ENCODE results near the gene HOXA10. TPM values are rescaled to one million over a fixed set of nuclear protein-coding genes. Genes with fewer than 3 reads are reported as not detected.

Gene HOXA10
- total RNA-seq, 3 donors from 2014 or later, result 2.3 to 21.1 (median 5.2) TPM

DNA sequence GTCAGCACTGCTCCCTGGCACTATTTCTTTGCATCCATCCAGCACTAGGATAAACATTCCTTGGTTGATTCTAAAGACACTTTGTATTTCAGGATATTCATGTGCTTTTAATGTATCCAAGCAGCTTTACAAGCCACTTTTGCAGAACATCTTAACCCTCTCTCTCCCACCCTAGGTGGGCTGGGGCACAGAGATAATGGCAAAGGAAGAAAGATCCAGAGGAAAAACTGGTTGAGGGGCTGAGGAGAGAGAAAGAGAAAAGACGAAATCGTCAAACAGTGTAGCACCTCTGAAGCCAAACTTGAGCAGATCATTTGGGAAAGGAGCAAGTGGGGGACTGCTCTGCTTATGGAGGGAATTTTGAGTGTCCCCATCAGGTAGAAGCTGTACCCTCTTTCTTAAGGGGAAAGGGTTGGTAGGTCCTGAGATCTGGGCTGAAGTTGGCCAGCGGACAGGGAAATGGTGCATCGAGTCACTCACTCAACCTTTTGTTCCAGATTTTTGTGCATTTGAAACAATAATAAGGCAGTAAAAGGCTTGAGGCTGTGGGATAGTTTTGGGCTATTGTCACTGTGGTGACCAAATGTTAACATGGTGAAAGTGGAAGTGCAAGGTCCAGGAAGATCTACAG, 30.0 kb upstream of the HOXA10 start:
- H3K27ac ChIP-seq, result no peak overlapping the region
- H3K36me3 ChIP-seq, result no peaks in the 10 kb centered on the region
- no peak for TF ChIP-seq POLR2A (IDR thresholded peaks at IDR 0.05)
- TF ChIP-seq, protein P1, sequence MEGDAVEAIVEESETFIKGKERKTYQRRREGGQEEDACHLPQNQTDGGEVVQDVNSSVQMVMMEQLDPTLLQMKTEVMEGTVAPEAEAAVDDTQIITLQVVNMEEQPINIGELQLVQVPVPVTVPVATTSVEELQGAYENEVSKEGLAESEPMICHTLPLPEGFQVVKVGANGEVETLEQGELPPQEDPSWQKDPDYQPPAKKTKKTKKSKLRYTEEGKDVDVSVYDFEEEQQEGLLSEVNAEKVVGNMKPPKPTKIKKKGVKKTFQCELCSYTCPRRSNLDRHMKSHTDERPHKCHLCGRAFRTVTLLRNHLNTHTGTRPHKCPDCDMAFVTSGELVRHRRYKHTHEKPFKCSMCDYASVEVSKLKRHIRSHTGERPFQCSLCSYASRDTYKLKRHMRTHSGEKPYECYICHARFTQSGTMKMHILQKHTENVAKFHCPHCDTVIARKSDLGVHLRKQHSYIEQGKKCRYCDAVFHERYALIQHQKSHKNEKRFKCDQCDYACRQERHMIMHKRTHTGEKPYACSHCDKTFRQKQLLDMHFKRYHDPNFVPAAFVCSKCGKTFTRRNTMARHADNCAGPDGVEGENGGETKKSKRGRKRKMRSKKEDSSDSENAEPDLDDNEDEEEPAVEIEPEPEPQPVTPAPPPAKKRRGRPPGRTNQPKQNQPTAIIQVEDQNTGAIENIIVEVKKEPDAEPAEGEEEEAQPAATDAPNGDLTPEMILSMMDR (IDR thresholded peaks at IDR 0.05), result no peak
- no peak for TF ChIP-seq POLR2AphosphoS5 (IDR thresholded peaks at IDR 0.05)
- H3K9me3 ChIP-seq, result no peaks in the 10 kb centered on the region
- H3K4me1 ChIP-seq, result peaks cover 8 to 9% of the 10 kb centered on the region in 2 donors
- no peak overlapping the region for H3K4me3 ChIP-seq
- intact Hi-C loops (cut with DNase I; ENCODE audit: low total_unique reads), result no loop called here
- no peak for DNase-seq (ENCODE audit: low spot score in 2 of 2)
- peaks cover 12 to 95% of the 10 kb centered on the region in 2 donors for H3K27me3 ChIP-seq

DNA sequence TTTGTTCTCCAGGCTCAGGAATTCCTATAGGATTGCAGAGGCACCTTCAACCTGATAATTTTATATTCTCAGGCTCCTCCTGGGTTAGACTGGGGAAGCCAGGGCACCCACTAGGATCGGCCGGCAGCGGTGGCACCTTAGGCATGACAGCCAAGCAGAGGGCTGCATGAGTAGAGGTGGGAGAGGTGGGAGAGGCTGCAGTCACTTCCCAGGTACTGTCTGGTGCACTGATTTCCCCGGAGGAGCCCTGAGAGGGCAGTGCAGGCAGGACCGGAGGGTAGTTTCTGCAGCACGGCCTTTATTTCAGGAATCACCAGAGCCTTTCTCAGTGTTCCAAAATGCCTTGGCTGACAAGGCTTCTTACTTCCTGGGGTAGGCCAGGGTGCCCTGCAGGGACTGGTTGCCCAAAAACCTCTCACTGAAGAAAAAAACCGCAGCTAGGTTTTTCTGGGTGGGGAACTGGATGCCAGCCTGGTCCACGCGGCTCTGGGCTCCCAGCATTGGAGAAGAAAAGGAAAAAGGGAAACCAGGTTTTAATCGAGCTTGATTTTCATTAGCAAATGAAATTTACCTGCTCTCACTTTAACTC, 29.3 kb upstream of the HOXA10 start:
- Histone ChIP-seq H3K9me3 (no peaks in the 10 kb centered on the region), H3K4me1 (peaks cover 9 to 11% of the 10 kb centered on the region in 2 donors), H3K27ac (no peak overlapping the region), H3K27me3 (peaks cover 18 to 95% of the 10 kb centered on the region in 2 donors), H3K4me3 (no peak overlapping the region), H3K36me3 (no peaks in the 10 kb centered on the region)
- DNase-seq (ENCODE audit: low spot score in 2 of 2), result no peak
- TF ChIP-seq, protein P1 (IDR thresholded peaks at IDR 0.05), result no peak
- TF ChIP-seq POLR2AphosphoS5 (IDR thresholded peaks at IDR 0.05) (no peak), POLR2A (IDR thresholded peaks at IDR 0.05) (no peak)
- intact Hi-C loops (cut with DNase I; ENCODE audit: low total_unique reads), result no loop called here

DNA sequence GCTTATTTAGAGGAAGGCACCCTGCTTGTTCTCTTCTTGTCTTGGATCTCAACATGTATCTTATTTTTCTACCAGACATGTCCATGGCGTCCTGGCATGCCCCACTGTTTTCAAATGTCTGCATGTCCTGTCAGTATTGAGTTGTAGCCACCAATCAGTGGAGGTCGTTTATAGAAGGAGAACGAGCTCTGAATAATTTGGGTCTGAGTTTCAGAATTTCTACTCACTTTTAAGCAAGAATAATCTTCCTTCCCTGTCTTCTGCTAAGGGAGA, 28.7 kb upstream of the HOXA10 start:
- intact Hi-C loops (cut with DNase I; ENCODE audit: low total_unique reads), result no loop called here
- H3K4me3 ChIP-seq, result no peak overlapping the region

DNA sequence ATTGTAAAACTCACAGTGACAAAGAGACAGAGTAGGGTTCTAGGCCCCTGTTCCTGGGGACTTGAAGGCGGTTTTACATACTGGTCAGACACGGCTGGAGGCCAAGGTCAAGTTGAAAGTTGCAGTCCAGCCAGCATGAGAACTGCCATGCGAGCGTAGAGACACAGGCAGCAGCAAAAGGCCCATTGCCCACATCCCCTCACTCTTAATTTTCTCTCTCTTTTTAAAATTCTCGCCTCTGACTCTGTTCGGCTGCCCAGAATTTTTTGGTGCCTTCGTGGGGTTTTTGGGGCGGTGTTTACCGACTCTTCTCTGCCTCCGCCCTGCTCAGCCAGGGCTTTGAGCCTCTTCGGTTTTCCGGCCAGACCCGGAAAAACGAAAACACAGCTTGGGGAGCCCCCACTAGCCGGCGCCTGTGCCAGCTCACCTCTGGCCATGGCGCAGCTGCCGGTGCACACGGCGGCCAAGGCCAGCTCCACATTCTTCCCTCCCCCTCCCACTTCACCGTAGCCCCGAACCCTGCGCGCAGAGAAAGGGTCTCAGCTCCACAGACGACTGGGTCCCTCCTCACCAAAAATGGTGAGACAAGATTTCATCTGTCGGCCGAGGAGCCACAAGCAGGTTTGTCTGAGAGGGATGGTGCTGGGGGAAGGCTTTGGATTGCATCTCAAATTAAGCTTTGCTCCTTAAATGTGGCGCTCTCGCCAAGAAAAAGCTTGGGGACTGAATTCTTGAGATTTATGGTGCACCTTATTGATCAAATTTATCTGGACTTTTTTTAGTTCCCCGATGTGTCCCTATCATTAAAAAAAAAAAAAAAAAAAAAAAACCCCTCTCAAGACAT, 28.1 kb upstream of the HOXA10 start:
- intact Hi-C loops (cut with DNase I; ENCODE audit: low total_unique reads), result no loop called here
- H3K4me3 ChIP-seq, result no peak overlapping the region
- H3K9me3 ChIP-seq, result no peaks in the 10 kb centered on the region
- peaks cover 9 to 11% of the 10 kb centered on the region in 2 donors for H3K4me1 ChIP-seq
- no peaks in the 10 kb centered on the region for H3K36me3 ChIP-seq
- peak in 1 of 2 donors; percentile 9 for DNase-seq (ENCODE audit: low spot score in 2 of 2)
- peaks cover 24 to 97% of the 10 kb centered on the region in 2 donors for H3K27me3 ChIP-seq
- TF ChIP-seq, protein P1 (IDR thresholded peaks at IDR 0.05), result no peak
- TF ChIP-seq POLR2AphosphoS5 (IDR thresholded peaks at IDR 0.05) (no peak), POLR2A (IDR thresholded peaks at IDR 0.05) (no peak)
- no peak overlapping the region for H3K27ac ChIP-seq

More for the DNA sequence above, 28.7 kb upstream of the HOXA10 start:
- peaks cover 9 to 11% of the 10 kb centered on the region in 2 donors for H3K4me1 ChIP-seq
- TF ChIP-seq, protein P1 (IDR thresholded peaks at IDR 0.05), result no peak
- TF ChIP-seq POLR2A (IDR thresholded peaks at IDR 0.05) (no peak), POLR2AphosphoS5 (IDR thresholded peaks at IDR 0.05) (no peak)
- DNase-seq (ENCODE audit: low spot score in 2 of 2), result no peak
- H3K9me3 ChIP-seq, result no peaks in the 10 kb centered on the region
- H3K36me3 ChIP-seq, result no peaks in the 10 kb centered on the region
- H3K27ac ChIP-seq, result no peak overlapping the region
- peaks cover 22 to 97% of the 10 kb centered on the region in 2 donors for H3K27me3 ChIP-seq

DNA sequence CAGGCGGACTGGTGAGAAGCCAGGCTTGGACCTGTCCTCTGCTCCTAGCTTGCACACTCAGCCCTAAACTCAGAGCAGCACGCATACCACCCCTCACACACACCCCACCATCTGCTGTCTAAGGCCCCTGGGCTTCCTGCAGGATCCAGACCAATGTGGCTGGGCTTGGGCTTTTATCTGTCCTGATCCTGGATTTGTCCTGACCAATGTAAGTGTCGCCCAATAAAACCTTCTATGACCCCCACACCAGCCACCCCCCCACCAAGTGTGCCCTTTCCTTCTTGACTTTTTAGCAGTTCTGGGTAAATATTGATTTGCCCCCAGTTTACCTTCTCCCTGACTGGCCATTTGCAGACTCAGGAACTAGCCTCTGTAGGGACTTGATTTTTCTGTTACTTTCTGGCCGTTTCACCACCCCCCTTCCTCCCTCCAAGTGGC, 27.5 kb upstream of the HOXA10 start:
- TF ChIP-seq POLR2A (IDR thresholded peaks at IDR 0.05), result no peak
- TF ChIP-seq, protein P1 (IDR thresholded peaks at IDR 0.05), result no peak
- TF ChIP-seq POLR2AphosphoS5 (IDR thresholded peaks at IDR 0.05), result no peak
- intact Hi-C loops (cut with DNase I; ENCODE audit: low total_unique reads), result no loop called here
- Histone ChIP-seq H3K36me3 (no peaks in the 10 kb centered on the region), H3K4me1 (peaks cover 9 to 11% of the 10 kb centered on the region in 2 donors), H3K4me3 (peak overlapping the region in 2 of 3 donors; percentile 5 to 69), H3K27me3 (peaks cover 24 to 97% of the 10 kb centered on the region in 2 donors), H3K9me3 (no peaks in the 10 kb centered on the region), H3K27ac (no peak overlapping the region)
- DNase-seq (ENCODE audit: low spot score in 2 of 2), result no peak

Measured in breast epithelium (tissue), 4 donors.